ENCODE measurements around the gene ACAN. TPM values are rescaled to one million over a fixed set of nuclear protein-coding genes. Genes with fewer than 3 reads are reported as not detected.

ACAN gene
- total and polyA plus RNA-seq, 10 of the 15 experiments (the other 5 are each of a cell fraction or from before 2014, with no cell fraction given): not detected

- no peak for TF ChIP-seq E4F1 (IDR thresholded peaks at IDR 0.05; ENCODE audit: borderline replicate concordance, partially characterized antibody)
- TF ChIP-seq ZNF384 (IDR thresholded peaks at IDR 0.05; ENCODE audit: borderline replicate concordance, low read depth, low read length): no peak
- no peak for TF ChIP-seq ZNF24 (IDR thresholded peaks at IDR 0.05)
- no peak for TF ChIP-seq ZNF592 (IDR thresholded peaks at IDR 0.05)
- TF ChIP-seq FOXK2 (IDR thresholded peaks at IDR 0.05): no peak
- TF ChIP-seq ZNF217 (IDR thresholded peaks at IDR 0.05): no peak
- TF ChIP-seq SMARCA5 (IDR thresholded peaks at IDR 0.05): no peak
Observed at GRCh38 chr15:88794001-88794400, 9.2 kb upstream of the ACAN start (continued).

All from GM12878 (cell line).